NCI-H1105 treated with DMSO at 0.1 percent for 48 hours (cell line): ENCODE data around the gene RNF151.
"Not testable (repeated sequence)": the region's sequence is repeated elsewhere in the genome, so short reads cannot be mapped to it uniquely, and the experiment has no call there.

Experiments
- DNase-seq: peaks from one replicate; lab custom pipeline; 2025; lab: John Stamatoyannopoulos, UW

The RNF151 gene

DNA sequence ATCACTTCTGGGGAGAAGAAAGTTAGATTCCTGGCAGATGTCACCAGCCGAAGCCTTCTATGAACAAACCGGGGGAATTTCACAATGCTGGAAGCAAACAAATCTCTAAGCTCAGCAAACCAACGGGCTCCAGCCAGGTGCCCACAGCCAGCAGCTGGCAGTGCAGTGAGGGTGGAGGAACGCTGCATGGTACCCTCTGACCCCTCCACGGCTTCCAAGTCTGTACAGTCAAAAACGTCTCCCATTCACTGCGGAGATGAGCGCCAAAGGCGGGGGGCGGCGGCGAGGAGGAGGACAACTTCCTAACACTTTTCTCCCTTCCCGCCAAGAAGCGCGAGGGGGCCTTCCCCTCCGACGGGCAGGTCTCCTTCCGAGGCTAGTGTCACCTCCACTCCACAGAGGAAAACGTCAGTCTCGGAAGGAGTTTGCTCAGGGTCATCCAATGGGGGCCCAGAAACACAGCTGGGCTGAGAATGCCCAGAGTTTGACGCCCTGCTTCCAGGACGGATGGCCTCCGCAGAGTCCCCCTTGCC, 42.0 kb downstream of the RNF151 start:
- no peak for DNase-seq

DNA sequence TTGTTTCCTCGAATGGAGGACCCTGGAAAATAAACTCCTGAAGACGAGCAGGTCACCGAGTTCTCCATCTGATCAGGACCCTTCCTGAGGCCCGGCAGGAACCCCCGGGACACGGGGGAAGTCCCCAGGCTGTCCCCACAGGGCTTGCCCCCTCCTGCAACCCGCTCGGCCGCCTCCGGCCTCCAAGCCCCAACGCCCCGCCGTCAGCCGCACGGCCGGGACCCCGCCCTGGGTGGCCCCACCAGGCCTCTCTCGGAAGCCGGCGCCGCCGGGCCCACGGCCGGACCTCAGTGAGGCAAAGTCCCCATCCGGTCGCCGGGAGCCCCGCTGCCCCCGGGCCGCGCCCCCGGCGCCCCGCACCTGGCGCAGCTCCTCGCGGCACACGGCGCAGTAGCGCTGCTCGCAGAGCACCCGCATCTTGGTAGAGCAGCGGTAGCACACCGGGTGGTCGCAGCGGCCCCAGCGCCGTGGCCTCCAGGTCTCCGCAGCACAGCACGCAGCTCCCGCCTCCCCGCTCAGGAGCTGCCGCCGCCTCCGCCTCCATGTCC, 42.6 kb downstream of the RNF151 start:
- DNase-seq, result no peak

DNA sequence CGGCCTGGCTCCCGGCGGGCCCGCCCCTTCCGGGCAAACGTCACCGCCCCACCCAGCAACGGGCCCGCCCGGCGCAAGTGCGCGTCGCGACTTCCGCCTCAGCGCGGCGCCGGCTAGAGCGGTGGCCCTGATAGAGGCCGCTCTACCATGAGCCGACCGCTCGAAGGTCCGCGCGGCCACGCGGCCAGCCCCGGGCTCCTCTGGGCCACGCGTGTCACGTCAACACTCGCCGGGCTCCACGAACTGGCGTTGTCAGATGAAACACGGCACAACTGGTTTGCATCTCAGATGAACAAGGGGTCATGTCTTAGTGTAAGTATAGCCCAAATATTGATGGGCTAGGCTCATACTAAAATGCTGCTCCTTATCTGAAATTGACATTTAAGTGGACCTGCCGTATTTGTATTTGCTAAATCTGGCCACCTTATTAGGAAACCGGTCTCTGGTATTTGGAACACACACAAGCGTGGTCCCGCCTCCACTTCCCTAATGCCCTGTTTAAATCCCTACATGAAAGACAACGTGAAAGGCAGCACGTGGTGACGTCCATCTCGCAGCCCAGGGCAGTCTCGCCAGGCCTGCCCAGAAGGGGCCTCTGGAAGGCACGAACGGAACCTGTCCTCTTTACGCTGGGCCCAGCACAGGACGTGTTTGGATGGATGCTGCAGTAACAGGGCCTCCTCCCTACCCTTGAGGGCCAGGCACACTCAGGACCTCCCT, 43.3 kb downstream of the RNF151 start, which contains the start of gene ZNF598:
ZNF598 (minus strand) TSS at position 31 of the 720 bp plus-strand sequence.
- peak; percentile 66 for DNase-seq

DNA sequence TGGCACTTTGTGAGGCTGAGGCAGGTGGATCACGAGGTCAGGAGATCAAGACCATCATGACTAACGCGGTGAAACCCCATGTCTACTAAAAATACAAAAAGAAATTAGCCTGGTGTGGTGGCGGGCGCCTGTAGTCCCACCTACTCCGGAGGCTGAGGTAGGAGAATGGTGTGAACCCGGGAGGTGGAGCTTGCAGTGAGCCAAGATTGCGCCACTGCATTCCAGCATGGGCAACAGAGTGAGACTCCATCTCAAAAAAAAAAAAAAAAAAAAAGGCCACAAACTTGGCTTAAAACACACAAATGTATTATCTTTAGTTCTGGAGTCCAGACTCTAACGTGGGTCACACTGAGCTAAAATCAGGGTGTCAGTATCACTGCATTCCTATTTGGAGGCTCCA, 45.1 kb downstream of the RNF151 start:
- DNase-seq, result not testable (repeated sequence)

DNA sequence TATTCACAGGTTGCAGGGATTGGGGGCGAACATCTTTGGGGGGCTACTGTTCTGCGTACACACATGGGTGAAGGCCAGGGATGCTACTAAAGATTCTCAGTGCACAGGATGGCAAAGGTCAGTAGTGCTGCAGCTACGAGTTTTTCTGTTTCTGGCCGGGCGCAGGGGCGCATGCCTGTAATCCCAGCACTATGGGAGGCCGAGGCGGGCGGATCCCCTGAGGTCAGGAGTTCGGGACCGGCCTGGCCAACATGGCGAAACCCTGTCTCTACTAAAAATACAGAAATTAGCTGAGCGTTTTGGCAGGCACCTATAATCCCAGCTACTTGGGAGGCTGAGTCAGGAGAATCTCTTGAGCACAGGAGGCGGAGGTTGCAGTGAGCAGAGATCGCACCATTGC, 46.9 kb downstream of the RNF151 start:
- DNase-seq, result no peak

DNA sequence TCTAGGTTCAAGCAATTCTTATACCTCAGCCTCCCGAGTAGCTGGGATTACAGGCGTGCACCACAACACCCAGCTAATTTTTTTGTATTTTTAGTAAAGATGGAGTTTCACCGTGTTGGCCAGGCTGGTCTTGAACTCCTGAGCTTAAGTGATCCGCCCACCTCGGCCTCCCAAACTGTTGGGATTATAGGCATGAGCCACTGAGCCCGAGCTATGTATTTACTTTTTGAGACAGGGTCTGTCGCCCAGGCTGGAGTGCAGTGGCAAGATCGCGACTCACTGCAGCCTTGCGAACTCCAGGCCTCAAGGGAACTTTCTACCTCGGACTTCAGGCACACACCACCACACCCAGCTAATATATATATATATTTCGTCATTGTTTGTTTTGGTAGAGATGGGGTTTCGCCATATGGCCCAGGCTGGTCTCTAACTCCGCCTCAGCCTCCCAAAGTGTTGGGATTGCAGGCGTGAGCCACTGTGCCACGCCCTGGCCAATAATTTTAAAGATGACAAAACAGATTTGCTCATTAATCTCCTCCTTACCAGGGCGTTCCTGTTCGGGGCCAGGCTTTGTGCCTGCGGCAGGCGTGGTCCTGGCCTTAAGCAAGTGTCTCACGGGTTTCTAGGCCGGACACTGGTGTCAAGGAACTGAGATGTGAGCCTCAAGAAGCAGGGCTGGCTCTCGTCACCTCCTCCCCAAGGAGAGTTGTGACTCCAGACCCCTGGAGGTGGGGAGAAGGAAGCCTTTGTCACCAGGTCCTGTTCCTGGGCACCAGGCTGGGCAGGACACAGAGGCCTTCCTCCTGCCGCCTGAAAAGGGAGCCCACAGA, 48.7 kb downstream of the RNF151 start:
- DNase-seq, result no peak

DNA sequence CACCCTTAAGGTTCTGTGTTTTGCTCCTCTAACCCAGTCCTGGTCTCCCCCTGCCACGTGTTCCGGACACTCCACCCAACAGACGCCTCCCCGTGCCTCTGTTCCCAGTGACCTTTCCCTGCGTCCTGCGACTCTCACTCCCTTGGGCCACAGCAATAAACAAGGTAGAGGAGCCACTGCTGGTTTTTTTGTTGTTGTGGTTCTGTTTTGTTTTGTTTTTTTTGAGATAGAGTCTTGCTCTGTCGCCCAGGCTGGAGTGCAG, 49.2 kb downstream of the RNF151 start:
- DNase-seq, result no peak

DNA sequence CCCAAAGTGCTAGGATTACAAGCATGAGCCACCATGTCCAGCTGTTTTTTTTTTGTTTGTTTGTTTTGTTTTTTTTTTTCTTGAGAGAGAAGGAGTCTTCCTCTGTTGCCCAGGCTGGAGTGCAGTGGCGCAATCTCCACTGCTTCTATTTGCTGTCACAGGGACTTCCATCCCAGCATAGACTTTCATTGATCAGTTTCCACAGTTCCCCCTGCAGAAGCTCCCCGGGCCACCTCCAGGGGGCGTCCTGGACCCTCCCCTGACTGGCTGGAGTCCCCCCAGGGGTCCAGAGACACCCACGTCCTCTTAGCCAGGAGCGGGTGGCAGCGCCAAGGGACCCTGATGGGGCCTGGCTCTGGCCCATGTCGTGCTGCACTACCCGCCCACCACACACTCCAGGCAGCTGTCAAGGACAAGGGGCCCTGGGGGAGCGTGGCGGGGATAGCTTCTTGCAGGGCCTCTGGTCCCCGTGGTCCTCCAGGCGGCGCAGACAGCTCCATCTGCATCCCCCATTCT, 49.8 kb downstream of the RNF151 start:
- no peak for DNase-seq
